GM19395 (cell line): ENCODE results near the gene PPIF.

ENCODE experiments used
- ATAC-seq: cut with Tn5 transposase; IDR thresholded peaks from one replicate; pipeline ENCODE4 v1.9.1; 2021; ENCODE audit warnings: mild to moderate bottlenecking, moderate library complexity; ENCODE audit not compliant: unreplicated experiment

PPIF gene

DNA sequence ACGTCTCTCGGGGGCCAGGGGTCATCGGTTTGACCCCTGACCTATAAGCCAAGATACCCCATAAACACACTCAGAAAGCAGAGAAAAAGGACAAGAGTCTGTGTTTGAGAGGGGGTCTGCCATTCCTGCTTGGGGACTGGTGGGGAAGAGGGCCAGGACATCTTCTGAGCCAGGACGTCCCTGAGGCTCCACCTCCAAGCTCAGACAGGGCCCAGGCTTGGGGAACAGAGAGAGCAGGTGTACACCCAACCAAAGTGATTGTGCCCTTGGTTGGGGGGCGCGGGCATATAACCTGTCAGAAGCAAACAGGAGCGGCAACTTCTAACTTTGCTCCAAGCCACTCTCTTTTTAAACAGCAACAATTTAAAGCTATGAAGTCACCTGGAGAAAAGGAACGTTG lies 33.9 kb upstream of the PPIF start:
- no peak for ATAC-seq

DNA sequence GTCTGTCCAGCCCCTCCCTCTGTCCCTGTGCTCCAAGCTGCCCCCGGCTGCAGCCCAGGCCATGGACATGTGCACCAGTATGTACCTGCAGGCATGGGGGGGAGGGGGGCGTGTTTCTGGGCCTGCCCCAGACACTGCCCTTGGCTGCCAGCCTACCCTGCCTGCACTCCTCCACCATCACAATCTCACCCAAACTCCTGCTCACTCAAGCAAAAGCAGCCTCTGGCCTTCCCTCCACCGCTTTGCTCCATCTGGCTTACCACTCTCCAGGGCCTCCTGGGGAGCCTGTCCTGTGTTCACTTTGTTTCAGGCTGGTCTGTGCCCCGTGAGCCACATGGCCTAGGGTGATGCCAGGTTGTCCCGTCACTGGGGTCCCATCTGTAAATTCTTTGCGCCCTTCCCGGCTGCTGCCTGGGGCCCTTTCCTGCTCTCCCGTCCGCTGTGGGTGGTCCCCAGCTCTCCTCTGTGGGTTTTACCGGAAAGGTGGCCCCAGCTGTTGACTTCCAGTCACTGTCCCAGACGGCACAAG lies 33.3 kb upstream of the PPIF start:
- ATAC-seq: no peak

DNA sequence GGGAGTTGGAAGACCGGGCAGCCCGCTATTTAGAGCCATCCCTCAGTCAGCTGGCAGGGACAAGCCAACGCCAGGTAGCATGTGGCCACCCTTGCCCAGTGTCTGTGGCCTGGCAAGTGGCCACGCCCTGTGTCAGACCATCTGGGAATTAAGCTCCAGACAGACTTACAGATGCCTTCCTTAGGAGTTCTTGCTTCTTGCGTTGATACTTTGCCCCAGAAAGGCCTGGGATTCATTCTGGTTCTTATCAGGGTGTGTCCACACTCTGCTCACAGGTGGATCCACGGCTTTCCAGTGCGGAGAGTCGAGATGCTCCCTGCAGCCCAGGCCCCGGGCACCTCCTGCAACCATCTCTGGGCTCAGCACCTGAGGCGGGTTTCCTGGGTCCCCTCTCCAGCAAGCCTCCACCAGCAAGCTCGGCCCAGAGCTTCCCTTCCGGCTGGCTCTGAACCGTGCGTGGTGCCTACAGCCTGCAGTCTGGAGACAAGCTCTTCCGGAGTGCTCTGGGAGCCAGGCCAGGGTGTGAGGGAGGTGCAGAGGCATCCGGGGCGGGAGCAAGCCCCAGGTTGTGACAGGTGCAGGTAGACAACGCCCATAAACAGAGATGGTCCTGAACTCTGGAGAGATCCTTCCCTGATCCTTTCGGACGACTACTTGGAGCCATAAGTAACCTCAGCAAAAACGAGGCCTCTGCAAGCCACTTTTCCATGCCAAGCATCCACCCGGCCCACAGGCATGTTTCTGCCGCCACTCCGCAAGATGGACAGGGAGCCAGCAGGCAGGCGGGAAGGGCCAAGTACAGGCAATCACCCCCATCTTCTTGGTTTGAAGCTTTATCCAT lies 32.3 kb upstream of the PPIF start:
- no peak for ATAC-seq

DNA sequence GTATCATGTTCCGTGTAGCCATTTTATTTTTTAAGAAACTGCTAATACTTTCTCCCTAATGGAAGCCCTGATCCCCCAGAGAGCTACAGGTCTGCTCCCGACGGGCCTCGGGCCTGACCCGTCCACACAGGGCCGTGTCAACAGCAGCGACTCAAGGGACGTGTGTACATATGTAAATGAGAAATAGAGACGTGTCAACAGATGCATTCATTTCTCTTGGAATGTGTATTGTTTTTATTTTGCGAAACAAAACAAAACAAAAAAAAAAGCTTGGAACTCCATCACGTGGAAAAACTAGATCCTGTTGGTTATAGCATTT lies 31.7 kb upstream of the PPIF start:
- ATAC-seq: no peak

DNA sequence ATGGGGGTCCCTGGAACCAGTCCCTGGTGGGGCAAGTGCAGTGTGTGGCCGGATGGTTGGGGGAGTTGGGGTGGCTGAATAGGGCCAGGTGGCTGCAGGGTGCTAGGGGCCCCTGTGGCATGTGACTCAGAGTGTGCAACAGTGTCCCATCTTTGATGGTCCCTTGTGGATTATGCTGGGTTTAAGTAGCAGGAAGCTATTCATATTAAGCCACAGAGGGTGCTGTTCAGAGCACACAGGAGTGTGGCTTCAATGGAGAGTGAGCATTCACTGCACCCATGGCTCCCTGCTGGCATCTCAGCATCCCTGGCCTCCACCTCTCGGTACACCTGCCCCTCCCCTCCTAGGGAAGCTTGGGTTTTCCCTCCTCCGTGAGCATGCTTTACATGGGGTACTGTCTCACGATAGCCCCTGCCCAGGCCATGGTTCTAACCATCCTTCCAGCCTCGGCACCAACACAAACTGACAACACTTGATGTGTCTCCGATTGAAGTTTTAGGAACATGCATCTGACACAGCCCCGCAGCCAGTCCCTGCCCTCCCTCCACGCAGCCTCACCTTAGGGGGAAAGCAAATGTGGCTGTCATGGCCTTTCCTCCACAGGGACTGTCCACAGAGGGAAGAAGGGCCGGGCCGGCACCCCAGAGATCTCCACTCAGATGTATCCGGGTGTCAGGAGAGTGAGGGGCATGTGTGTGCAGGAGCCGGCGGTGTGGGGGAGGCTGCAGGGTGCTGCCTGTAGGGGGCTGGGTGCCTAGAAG lies 30.4 kb upstream of the PPIF start:
- peak; percentile 70 for ATAC-seq

DNA sequence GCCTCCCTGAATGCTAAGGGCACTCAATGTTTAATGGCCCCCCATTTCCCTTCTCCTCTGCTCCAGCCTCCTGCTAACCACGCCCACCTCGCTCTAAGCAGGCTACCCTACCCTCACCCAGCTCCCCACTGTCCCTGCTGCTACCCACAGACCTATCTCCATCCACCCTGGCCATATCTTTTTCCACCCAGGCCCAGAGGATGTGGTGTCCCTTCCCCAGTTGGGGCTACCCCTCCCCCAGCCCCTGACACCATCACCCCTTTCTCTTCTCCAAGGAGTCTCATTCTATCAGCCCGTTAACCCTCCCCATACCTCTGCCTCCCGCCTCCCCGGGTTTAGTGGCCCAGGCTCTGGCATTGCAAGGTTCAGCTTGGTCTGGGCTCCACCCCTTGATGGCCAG lies 28.9 kb upstream of the PPIF start:
- ATAC-seq: no peak

DNA sequence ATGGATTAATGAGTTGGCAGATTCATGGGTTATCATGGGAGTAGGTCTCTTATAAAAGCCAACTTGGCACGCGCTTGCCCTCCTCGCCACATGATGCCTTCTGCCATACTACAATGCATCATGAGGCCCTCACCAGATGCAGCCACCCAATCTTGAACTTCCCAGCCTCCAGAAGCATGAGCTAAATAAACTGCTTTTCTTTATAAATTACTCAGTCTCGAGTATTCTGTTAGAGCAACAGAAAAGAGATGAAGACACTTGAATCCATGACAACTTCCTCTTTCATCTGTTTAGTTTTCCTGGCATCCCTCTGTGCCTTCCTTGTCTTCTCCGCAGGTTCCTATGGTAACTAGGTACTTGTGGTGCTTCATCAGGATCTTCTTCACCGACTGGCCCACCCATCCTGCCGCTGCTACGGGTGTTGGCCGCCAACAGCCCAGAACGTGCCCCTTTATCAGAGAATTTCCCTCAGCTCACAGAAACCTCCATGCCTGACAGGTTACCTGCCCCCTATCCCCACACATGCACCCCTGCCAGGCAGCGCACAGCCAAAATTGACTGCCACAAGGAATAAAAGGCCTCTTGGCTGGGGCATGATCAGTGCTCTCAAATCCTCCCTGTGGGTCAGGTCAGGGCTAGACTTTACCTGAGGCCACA lies 28.0 kb upstream of the PPIF start:
- no peak for ATAC-seq

DNA sequence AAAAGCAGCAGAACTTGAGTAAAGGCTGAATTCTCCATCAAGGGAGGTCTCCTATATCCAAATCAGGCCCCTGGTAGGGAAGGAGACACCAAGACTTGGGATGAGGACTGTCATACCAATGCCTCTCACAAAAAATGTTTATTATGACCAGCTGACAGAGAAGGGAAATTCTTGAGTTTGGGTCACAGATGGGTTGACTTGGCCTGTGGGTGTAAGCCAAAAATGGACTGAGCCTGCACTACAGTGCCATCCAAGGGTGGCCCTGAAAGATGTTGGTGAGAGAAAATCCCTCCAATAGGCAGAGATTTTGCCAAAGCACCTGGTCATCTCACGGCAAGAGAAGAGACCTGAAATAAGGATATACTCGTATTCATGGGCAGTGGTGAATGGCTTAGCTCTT lies 27.0 kb upstream of the PPIF start:
- ATAC-seq: no peak

DNA sequence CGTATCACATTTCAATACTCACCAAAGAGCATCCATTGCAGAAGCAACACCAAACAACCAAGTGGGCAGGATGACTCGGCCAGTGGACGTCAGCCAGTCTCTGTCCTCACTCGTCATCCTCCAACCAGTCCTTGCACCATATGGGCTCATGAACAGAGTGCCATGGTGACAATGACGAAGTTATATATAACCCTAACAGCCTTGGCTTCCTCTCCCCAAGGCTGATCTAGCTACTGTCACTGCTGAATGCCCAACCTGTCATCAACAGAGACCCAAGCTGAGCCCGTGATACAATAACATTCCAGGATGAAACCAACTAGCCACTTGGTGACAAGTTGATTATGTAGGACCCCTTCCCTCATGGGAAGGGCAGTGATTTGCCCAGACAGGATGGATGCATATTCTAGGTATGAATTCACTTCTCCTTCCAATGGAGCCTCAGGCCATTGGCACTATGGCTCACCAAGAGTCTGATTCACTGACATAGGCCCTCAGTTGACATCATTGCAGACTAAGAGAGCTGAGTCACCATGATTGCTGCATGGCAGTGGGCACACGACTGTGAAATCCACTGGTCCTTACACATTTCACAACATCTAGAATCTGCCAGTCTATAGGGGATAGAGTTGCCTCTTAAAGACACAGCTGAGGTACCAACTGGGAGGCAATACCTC lies 26.3 kb upstream of the PPIF start:
- no peak for ATAC-seq

DNA sequence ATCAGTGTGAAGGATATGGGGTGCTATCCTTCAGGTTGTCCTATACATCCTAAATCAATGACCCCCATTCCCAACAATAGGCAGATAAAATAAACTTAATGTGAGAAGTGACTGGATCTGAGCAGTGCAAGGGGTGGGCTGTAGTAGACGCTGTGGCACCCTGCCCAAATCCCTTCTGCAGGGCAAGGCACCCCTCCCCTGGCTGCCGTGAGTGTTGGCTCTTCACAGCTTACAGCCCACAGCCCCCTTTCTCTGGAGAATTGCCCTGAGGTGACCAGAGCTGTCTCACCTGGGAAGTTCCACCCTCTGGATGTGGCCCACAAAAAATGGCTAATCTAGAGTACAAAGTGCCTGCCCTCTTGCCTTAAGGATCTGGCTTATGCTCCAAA lies 25.8 kb upstream of the PPIF start:
- no peak for ATAC-seq

DNA sequence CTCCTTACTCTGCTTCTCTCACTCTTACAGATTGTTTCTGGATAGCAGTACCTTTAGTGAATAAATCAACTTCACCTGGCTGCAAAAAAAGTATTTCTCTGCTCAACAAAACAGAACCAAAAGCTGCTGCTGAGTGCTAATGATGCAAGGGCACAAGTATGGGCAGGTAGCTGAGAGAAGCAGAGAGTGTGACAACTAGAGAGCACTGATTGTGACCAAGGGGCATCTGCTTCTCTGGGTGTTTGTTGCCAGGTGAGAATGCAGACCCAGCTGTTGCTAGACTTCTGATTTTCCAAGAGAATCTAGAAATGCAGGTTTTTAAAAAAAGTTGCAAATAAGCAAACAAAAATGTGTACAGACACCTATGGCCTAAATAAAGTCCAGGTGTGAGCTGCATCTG lies 25.3 kb upstream of the PPIF start:
- no peak for ATAC-seq

DNA sequence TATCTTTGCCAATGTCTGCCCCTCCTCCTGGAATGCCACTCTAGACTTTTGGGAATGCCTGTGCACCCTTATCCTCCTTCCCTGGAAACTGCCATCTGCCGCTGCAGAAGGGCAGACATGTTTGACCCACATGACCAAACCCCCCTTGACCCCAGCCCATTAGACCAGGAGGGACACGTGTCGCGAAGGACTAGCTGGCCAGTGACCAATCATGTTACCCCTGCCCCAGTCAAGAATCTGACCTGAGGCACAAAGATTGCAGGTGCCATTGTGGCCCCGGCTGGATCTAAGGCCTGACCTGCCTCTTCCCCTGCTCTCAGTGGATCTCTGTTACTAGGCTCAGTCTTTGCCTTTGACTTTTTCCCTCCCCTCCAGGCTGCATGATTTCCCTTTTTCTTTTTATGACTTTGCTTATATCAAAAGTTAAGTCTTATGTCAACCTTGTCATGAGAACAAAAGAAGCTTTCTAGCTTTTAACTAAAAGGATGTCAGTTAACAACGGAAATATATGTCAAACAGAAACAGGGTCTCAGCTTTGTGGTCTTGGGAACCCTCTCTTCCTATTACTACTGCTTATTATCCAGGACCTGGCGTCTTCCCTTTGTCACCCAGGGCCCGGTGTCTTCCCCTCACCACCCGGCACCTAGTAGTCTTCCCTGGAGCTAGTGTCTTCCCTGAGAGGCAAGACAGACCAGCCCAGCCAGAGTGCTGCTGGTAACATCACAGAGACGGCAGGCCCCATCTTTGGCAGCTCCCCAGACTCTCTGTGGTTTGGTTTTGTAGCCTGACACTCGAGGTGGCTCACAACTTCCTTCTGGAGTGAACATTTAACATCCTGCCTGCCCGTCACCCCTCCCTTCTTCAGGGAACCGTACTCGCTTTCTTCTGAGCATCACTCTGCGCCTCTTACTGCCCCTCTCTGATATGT lies 24.4 kb upstream of the PPIF start:
- ATAC-seq: peak; percentile 53

DNA sequence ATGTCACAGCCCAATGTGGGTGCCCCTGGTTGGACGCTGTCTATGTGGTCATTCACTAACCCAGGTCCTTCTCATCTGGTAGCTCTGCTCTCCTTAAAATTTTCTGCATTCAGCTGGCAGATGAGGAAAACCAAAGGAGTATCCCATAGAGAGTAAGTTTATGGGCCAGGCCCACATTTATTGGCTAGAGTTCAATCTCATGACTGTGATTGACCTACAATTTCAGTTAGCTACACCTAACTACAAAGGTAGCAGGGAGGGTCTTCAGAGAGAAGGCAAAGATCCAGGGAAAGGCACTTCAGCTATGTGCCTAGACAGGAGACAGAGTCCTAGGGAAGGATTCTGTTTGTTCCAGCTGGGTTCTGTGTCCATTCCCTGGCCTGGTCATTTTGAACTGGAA lies 23.7 kb upstream of the PPIF start:
- no peak for ATAC-seq

DNA sequence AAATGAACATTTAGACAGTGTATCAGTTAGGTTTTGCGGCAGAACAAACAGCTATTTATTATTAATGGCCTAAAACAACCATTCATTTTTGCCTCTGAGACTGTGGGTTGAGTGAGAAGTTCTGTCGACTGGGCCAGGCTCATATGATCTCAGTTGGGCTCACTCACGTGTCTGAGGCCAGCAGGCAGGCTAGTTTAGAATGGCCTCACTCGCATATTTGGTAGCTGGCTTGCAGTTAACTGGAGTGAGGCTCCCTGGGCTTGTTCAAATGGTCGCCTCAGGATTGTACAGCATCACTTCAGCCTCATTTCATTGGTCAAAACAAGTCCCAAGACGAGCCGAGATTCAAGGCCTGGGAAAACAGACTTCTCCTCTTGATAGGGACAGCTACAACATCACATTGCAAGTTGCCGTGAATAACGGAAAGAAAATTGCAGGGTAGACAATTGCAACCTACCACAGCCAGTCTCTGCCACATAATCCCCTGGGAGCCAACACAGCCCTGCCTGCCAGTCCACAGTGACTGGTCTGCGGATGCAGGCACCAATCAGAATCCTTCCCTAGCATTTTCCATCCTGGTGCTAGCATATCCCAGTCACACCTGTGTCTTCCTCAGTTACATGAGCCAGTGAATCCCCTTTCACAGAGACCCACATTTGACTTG lies 23.1 kb upstream of the PPIF start:
- ATAC-seq: no peak

DNA sequence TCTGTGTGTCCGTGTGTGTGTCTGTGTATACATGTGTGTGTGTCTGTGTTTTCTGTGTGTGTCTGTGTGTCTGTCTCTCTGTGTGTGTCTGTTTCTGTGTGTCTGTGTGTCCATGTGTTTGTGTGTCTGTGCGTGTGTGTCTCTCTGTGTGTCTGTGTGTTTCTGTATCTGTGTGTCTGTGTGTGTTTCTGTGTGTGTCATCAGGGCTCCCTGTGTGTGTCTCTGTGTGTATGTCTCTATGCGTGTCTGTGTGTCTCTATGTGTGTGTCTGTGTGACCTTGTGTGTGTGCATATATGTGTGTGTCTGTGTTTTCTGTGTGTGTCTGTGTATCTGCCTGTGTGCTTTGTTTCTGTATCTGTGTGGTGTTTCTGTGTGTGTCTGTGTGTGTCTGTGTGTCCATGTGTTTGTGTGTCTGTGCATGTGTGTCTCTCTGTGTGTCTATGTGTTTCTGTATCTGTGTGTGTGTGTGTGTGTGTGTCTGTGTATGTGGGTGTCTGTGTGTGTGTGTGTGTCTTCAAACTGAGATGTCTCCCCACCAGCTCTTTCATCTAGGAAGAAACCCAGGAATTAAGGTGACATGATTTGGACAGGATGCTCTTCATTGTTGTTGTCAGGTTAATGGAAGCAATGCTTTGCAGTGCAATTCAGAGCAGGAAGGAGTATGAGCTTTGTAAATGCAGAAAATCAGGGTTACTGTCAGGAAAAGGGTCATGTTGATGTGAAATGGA lies 20.7 kb upstream of the PPIF start:
- no peak for ATAC-seq

DNA sequence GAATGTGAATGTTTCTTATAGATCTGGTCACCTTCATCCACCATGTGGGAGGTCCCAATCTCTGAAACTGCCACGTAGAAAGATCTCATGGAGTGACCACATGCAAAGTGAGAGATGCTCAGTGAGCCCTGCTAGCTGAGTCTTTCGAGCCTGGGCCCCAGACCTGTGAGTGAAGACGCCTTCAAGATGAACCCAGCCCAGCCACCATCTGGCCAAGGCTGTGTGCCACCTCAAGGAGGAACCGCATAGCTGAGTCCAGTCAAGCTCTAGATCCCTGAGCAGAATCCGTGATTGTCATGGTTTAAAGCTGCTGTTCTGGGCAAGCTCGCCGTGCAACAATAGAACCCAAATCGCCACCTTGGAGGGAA lies 20.2 kb upstream of the PPIF start:
- peak; percentile 42 for ATAC-seq

DNA sequence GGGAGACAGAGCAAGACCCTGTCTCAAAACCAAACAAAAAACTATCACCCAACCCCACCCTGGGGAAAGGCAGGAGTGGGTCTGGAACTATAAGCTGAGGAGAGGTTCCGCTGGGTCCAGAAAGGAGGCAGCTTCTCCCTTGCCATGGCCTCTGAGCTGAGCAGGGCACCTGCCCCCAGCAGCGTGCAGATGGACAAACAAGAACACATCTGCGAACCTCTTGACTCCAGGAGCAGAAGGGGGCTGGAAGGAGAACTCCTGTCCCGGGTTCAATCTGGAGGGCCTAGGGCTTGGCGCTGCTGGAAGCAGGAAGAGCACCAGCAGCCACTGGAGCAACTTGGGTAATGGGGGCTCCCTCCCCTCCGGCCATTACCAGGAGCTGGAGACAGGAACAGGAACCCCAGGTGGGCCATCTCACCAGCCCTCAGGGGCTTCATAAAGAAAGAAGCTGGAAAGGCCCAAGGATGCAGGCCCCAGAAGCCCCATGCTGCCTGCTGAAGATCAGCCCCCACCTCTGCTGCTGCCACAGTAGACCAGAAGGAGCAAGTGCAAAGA lies 19.0 kb upstream of the PPIF start:
- ATAC-seq: no peak

DNA sequence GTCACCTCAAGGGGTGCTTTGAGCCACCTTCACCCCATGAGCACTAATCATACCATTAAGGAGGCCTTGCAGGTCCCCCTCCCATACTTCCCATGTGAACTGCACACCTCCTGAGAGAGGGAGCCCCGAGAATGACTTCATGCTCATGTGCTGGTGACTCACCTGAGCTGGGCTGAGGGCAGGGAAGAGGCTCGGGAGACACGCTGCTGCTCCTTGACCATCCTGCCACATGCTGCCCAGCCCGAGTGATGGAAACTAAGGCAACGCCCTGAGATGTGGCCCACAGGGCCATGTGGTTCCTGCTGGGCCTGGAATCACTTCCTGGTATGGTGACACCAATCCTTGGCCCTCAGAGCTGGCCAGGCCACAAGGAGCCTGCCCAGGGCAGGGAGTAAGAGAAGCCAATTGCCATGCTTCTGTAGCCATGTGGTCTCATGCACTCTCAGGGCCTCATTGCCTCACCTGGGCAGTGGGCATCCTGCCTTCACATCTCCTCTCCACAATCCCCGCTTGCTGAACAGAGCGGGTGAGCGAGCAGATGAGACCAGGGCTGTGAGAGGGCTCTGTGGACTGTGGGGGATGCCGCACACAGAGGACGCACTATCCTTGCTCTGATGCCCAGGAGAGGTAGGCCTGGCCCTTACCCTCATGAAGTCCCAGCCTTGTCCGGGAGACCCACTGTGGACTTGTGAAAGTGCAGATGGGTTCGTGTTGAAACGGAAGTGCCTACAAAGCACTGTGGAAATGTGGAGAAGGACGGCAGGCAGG lies 18.3 kb upstream of the PPIF start:
- ATAC-seq: no peak
